Measurements from ENCODE around the gene PTPRG.
A peak's percentile ranks its signal among the peaks of the same experiment; 100 is the strongest.

DNA sequence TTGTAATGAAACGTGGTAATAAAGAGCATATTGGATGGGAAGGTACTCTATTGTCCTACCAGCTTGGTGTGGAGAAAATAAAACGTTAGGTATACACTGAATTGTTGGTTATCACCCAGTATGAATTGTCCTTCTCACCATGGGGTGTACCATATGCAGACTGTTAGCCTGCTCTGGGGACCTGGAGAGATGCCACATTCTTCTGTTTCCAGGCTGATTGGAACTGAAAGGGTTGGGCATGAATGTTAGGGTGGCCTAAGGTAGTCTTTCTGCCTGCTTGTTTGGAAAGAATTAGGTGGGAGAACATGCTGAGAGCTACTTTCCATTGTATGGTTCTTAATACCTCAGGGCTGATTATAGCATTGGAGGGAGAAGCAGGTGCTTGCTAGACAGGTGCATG is 340.6 kb downstream of the PTPRG start:
- TF ChIP-seq NFIC (IDR thresholded peaks at IDR 0.05), result peak; percentile 48
- no peak for TF ChIP-seq RAD21 (IDR thresholded peaks at IDR 0.05; ENCODE audit: low read depth)
- no peak for TF ChIP-seq EGR1 (IDR thresholded peaks at IDR 0.05)
- no peak for TF ChIP-seq CREB1 (IDR thresholded peaks at IDR 0.05; ENCODE audit: low read depth)
- TF ChIP-seq, protein P1, sequence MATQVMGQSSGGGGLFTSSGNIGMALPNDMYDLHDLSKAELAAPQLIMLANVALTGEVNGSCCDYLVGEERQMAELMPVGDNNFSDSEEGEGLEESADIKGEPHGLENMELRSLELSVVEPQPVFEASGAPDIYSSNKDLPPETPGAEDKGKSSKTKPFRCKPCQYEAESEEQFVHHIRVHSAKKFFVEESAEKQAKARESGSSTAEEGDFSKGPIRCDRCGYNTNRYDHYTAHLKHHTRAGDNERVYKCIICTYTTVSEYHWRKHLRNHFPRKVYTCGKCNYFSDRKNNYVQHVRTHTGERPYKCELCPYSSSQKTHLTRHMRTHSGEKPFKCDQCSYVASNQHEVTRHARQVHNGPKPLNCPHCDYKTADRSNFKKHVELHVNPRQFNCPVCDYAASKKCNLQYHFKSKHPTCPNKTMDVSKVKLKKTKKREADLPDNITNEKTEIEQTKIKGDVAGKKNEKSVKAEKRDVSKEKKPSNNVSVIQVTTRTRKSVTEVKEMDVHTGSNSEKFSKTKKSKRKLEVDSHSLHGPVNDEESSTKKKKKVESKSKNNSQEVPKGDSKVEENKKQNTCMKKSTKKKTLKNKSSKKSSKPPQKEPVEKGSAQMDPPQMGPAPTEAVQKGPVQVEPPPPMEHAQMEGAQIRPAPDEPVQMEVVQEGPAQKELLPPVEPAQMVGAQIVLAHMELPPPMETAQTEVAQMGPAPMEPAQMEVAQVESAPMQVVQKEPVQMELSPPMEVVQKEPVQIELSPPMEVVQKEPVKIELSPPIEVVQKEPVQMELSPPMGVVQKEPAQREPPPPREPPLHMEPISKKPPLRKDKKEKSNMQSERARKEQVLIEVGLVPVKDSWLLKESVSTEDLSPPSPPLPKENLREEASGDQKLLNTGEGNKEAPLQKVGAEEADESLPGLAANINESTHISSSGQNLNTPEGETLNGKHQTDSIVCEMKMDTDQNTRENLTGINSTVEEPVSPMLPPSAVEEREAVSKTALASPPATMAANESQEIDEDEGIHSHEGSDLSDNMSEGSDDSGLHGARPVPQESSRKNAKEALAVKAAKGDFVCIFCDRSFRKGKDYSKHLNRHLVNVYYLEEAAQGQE (IDR thresholded peaks at IDR 0.05; ENCODE audit: low read depth), result no peak
- TF ChIP-seq, protein P2, sequence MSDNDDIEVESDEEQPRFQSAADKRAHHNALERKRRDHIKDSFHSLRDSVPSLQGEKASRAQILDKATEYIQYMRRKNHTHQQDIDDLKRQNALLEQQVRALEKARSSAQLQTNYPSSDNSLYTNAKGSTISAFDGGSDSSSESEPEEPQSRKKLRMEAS (IDR thresholded peaks at IDR 0.05), result no peak
- TF ChIP-seq EP300 (IDR thresholded peaks at IDR 0.05; ENCODE audit: borderline replicate concordance), result peak; percentile 43; the same call in 1 of the 2 replicates
- TF ChIP-seq TAF1 (IDR thresholded peaks at IDR 0.05; ENCODE audit: low read depth), result no peak
- TF ChIP-seq TCF12 (IDR thresholded peaks at IDR 0.05; ENCODE audit: low read depth), result peak; percentile 26; the same call in 1 of the 2 replicates
